PC-9 (cell line): ENCODE data around the gene MTR. TPM values are rescaled to one million over a fixed set of nuclear protein-coding genes. Genes with fewer than 3 reads are reported as not detected.

Experiments
- Bru-seq: library from RNA; stranded (reverse); fragments of 400-500 nt; gene quantifications from one replicate; lab custom pipeline; 2021; lab: Mats Ljungman, UMichigan
- BruChase-seq, 2 experiments: library from RNA; stranded (reverse); fragments of 400-500 nt; gene quantifications; one replicate each; lab custom pipeline; 2021; lab: Mats Ljungman, UMichigan
- BruUV-seq: library from RNA; stranded (reverse); fragments of 400-500 nt; replicated peaks from 2 replicates; lab custom pipeline; 2021; lab: Mats Ljungman, UMichigan
- CTCF ChIA-PET: fragments of 300-600 bp; sonication (Branson Sonifier 250); formaldehyde crosslinking; loops from one replicate; lab custom pipeline; 2022; ENCODE audit warnings: antibody characterized with exemption; lab: Charles Lee
- POLR2A ChIA-PET: fragments of 300-600 bp; sonication (Branson Sonifier 250); formaldehyde crosslinking; loops from one replicate; lab custom pipeline; 2022; ENCODE audit warnings: antibody characterized with exemption; ENCODE audit not compliant: unreplicated experiment; lab: Charles Lee
- DNase-seq, 2 experiments: peaks; one replicate each; pipeline versions ENCODE4 v3.0.0 to v3.0.0-alpha.2; 2015 to 2022; ENCODE audit warnings: mixed read lengths in 1 of 2
- H2AFZ ChIP-seq: fragments of 200-600 bp; sonication (generic); 2 replicates; pipeline ENCODE4 v1.8.1; 2017; ENCODE audit warnings: antibody characterized with exemption
- H3F3A ChIP-seq: fragments of 200-600 bp; sonication (generic); 2 replicates; pipeline ENCODE4 v1.8.1; 2017; ENCODE audit warnings: antibody characterized with exemption, mild to moderate bottlenecking, low read depth; ENCODE audit not compliant: insufficient read depth
- H3K27ac ChIP-seq: fragments of 200-600 bp; sonication (generic); 2 replicates; pipeline ENCODE4 v1.6.1; 2016; ENCODE audit warnings: mixed run types
- H3K27me3 ChIP-seq: fragments of 200-600 bp; sonication (generic); 2 replicates; pipeline ENCODE4 v1.6.1; 2016; ENCODE audit warnings: low read depth, mixed run types; ENCODE audit not compliant: insufficient read depth
- H3K36me3 ChIP-seq: fragments of 200-600 bp; sonication (generic); 2 replicates; pipeline ENCODE4 v1.6.1; 2016; ENCODE audit warnings: low read depth, mixed run types
- H3K4me1 ChIP-seq: fragments of 200-600 bp; sonication (generic); replicated peaks from 2 replicates; pipeline ENCODE4 v1.6.1; 2016; ENCODE audit warnings: mixed run types; ENCODE audit not compliant: insufficient read depth
- H3K4me2 ChIP-seq: fragments of 200-600 bp; sonication (generic); 2 replicates; pipeline ENCODE4 v1.6.1; 2017; ENCODE audit warnings: mixed run types
- H3K4me3 ChIP-seq: fragments of 200-600 bp; sonication (generic); 2 replicates; pipeline ENCODE4 v1.6.1; 2016; ENCODE audit warnings: mixed run types
- H3K79me2 ChIP-seq: fragments of 200-600 bp; sonication (generic); 2 replicates; pipeline ENCODE4 v1.6.1; 2017; ENCODE audit warnings: low read depth, mixed run types
- H3K9me2 ChIP-seq: fragments of 200-600 bp; sonication (generic); 2 replicates; pipeline ENCODE4 v1.8.1; 2017; ENCODE audit warnings: mild to moderate bottlenecking; ENCODE audit not compliant: insufficient read depth
- H3K9me3 ChIP-seq: fragments of 200-600 bp; sonication (generic); 2 replicates; pipeline ENCODE4 v1.8.1; 2016; ENCODE audit warnings: low read depth; ENCODE audit not compliant: insufficient read depth
- H4K20me1 ChIP-seq: fragments of 200-600 bp; sonication (generic); 2 replicates; pipeline ENCODE4 v1.8.1; 2017; ENCODE audit not compliant: insufficient read depth
- CTCF ChIP-seq: fragments of 200-600 bp; sonication (generic); conservative IDR thresholded peaks from 2 replicates; pipeline ENCODE4 v1.6.1; 2017; ENCODE audit warnings: mixed run types, antibody characterized with exemption, mild to moderate bottlenecking, moderate library complexity
- EZH2 ChIP-seq: fragments of 200-600 bp; sonication (generic); IDR thresholded peaks from 2 replicates; pipeline ENCODE4 v1.8.0; 2017; ENCODE audit warnings: antibody characterized with exemption, low read depth
- intact Hi-C: fragments of 100-400 bp; cut with micrococcal nuclease; formaldehyde crosslinking; loops from one replicate; pipeline ENCODE4 v1.10.0; 2022; ENCODE audit not compliant: unreplicated experiment
- long read RNA-seq: library from polyadenylated mRNA; stranded (forward); transcript quantifications from one replicate; pipeline ENCODE4 v2.0.0, GENCODE V29; 2022
- total RNA-seq: library from RNA; stranded (reverse); gene quantifications from 2 replicates; pipeline ENCODE4 v1.2.3, GENCODE V29; 2021

The MTR gene
- 20.9 and 21.9 TPM in 2 replicates for total RNA-seq
- Bru-seq, nascent RNA: percentile 69 among the genes with signal in this experiment
- percentile 70 among the genes with signal in this experiment for BruChase-seq, experiment 1, labeled RNA remaining after a 2-hour chase
- BruChase-seq, experiment 2, labeled RNA remaining after a 6-hour chase: percentile 72 among the genes with signal in this experiment
- long read RNA-seq, partial matches to known transcripts: 1 of 33 reads
- long read RNA-seq, other reads (novel, unspliced or antisense): 32 of 33 reads

GRCh38 chr1:236795035-236795756 is at the start of gene MTR:
Gene MTR, plus strand, starts transcription at chr1:236795292. Its CDS starts 412 bp downstream, at chr1:236795704.
- Histone ChIP-seq H3K27ac (peak within 1 kb of the TSS; percentile 51; the same call in 1 of the 2 replicates), H2AFZ (peak within 1 kb of the TSS; percentile 94), H3K79me2 (peaks cover 10% of the 10 kb centered on the region; the same call in 1 of the 2 replicates), H3K36me3 (no peaks in the 10 kb centered on the region), H3K9me3 (no peaks in the 10 kb centered on the region), H3K4me1 (peaks cover 5% of the 10 kb centered on the region; the same call in 1 of the 2 replicates), H4K20me1 (no peaks in the 10 kb centered on the region; the same call in 1 of the 2 replicates), H3K4me3 (peak within 1 kb of the TSS; percentile 86), H3K27me3 (peaks cover 23% of the 10 kb centered on the region), H3F3A (no peaks in the 10 kb centered on the region), H3K9me2 (no peaks in the 10 kb centered on the region), H3K4me2 (peak within 1 kb of the TSS; percentile 96)
- POLR2A ChIA-PET: interaction anchor here (0.6 to 0.9 kb wide), 3 partner anchors 186 to 1290 kb away, joined by 3 to 7 read pairs (median 3); partner anchors contain the start of genes B3GALNT2 and HEATR1
- DNase-seq: peak; percentile 94
- BruUV-seq: TSS peak; percentile 49
- TF ChIP-seq CTCF: no peak
- no peak for TF ChIP-seq EZH2
- CTCF ChIA-PET: interaction anchor here (0.6 to 0.8 kb wide), 2 partner anchors 36 to 186 kb away, joined by 4 to 7 read pairs; no protein-coding TSS in a partner anchor
- intact Hi-C loops: loop anchor here (10.0 kb wide), 1 partner anchor 190 kb away; the partner anchor contains the start of gene HEATR1

- POLR2A ChIA-PET: no interaction called here
- DNase-seq: no peak
- Histone ChIP-seq H3K27ac (no peak overlapping the region), H3K9me2 (no peaks in the 10 kb centered on the region), H2AFZ (no peak overlapping the region), H3K4me3 (no peak overlapping the region), H3K27me3 (peaks cover 95% of the 10 kb centered on the region), H3K36me3 (no peaks in the 10 kb centered on the region), H3K4me2 (no peak overlapping the region), H3K79me2 (no peaks in the 10 kb centered on the region), H4K20me1 (no peaks in the 10 kb centered on the region), H3K4me1 (no peaks in the 10 kb centered on the region), H3K9me3 (no peaks in the 10 kb centered on the region), H3F3A (no peaks in the 10 kb centered on the region)
- TF ChIP-seq EZH2 (no peak), CTCF (no peak)
- CTCF ChIA-PET: no interaction called here
- intact Hi-C loops: no loop called here
- BruUV-seq: no TSS peak
Observed at GRCh38 chr1:236746785-236747184, 48.3 kb upstream of the MTR start.

GRCh38 chr1:236747311-236747985 is 47.6 kb upstream of the MTR start:
- Histone ChIP-seq H3K79me2 (no peaks in the 10 kb centered on the region), H3K27ac (no peak overlapping the region), H3F3A (no peaks in the 10 kb centered on the region), H3K9me2 (no peaks in the 10 kb centered on the region), H3K4me2 (no peak overlapping the region), H2AFZ (no peak overlapping the region), H3K9me3 (no peaks in the 10 kb centered on the region), H3K4me1 (no peaks in the 10 kb centered on the region), H3K36me3 (no peaks in the 10 kb centered on the region), H4K20me1 (no peaks in the 10 kb centered on the region), H3K4me3 (no peak overlapping the region), H3K27me3 (peaks cover 94% of the 10 kb centered on the region)
- CTCF ChIA-PET: no interaction called here
- no peak for DNase-seq
- intact Hi-C loops: no loop called here
- POLR2A ChIA-PET: no interaction called here
- TF ChIP-seq CTCF (no peak), EZH2 (no peak)
- no TSS peak for BruUV-seq
